Loucy (cell line): ENCODE results near the gene COL27A1.

Experiments used
- H2AFZ ChIP-seq: fragments of 200-600 bp; sonication (generic); 2 replicates; pipeline ENCODE4 v1.6.0; 2016; ENCODE audit warnings: antibody characterized with exemption, mild to moderate bottlenecking, low read length, moderate library complexity
- H3F3A ChIP-seq: fragments of 200-600 bp; 2 replicates; pipeline ENCODE4 v1.6.0; 2016; ENCODE audit warnings: antibody characterized with exemption, low read depth, mild to moderate bottlenecking
- H3K27me3 ChIP-seq: fragments of 200-600 bp; sonication (generic); 2 replicates; pipeline ENCODE4 v1.6.1; 2014; ENCODE audit warnings: low read length, mild to moderate bottlenecking; ENCODE audit not compliant: insufficient read depth, poor library complexity, severe bottlenecking
- H3K36me3 ChIP-seq: fragments of 200-600 bp; sonication (generic); 2 replicates; pipeline ENCODE4 v1.6.1; 2016; ENCODE audit warnings: low read length; ENCODE audit not compliant: insufficient read depth
- H3K4me1 ChIP-seq: fragments of 200-600 bp; sonication (generic); 2 replicates; pipeline ENCODE4 v1.5.1; 2014; ENCODE audit warnings: low read length, mild to moderate bottlenecking; ENCODE audit not compliant: insufficient read depth, poor library complexity, severe bottlenecking
- H3K4me2 ChIP-seq: fragments of 200-600 bp; sonication (generic); 2 replicates; pipeline ENCODE4 v1.6.0; 2014; ENCODE audit warnings: antibody characterized with exemption, low read length, low read depth, mild to moderate bottlenecking; ENCODE audit not compliant: poor library complexity, severe bottlenecking
- H3K4me3 ChIP-seq: fragments of 200-600 bp; sonication (generic); 2 replicates; pipeline ENCODE4 v1.5.1; 2014; ENCODE audit warnings: low read length, mild to moderate bottlenecking, mixed read lengths; ENCODE audit not compliant: poor library complexity, severe bottlenecking
- H3K79me2 ChIP-seq: fragments of 200-600 bp; sonication (generic); 2 replicates; pipeline ENCODE4 v1.6.1; 2014; ENCODE audit warnings: low read length; ENCODE audit not compliant: insufficient read depth
- H3K9ac ChIP-seq: fragments of 200-600 bp; sonication (generic); 2 replicates; pipeline ENCODE4 v1.6.0; 2014; ENCODE audit warnings: mild to moderate bottlenecking, low read depth, low read length, moderate library complexity; ENCODE audit not compliant: poor library complexity, severe bottlenecking
- H3K9me2 ChIP-seq: fragments of 200-600 bp; sonication (generic); replicated peaks from 2 replicates; pipeline ENCODE4 v1.6.1; 2016; ENCODE audit warnings: low read depth, low read length, mixed read lengths
- H3K9me3 ChIP-seq: fragments of 200-600 bp; sonication (generic); 2 replicates; pipeline ENCODE4 v1.6.1; 2014; ENCODE audit warnings: mild to moderate bottlenecking, antibody characterized with exemption, low read length, low read depth; ENCODE audit not compliant: insufficient read depth
- H4K20me1 ChIP-seq: fragments of 200-600 bp; sonication (generic); 2 replicates; pipeline ENCODE4 v1.6.0; 2014; ENCODE audit warnings: antibody characterized with exemption, low read length, mild to moderate bottlenecking; ENCODE audit not compliant: insufficient read depth, poor library complexity, severe bottlenecking
- EZH2phosphoT487 ChIP-seq: fragments of 200-600 bp; IDR thresholded peaks from 2 replicates; pipeline ENCODE4 v1.6.1; 2018; ENCODE audit warnings: antibody characterized with exemption, mild to moderate bottlenecking, moderate library complexity, borderline replicate concordance
- TF ChIP-seq, protein P1 (sequence below): fragments of 200-600 bp; sonication (generic); conservative IDR thresholded peaks from 2 replicates; pipeline ENCODE4 v1.5.1; 2014; ENCODE audit warnings: mild to moderate bottlenecking, antibody characterized with exemption, low read length

Gene COL27A1

DNA sequence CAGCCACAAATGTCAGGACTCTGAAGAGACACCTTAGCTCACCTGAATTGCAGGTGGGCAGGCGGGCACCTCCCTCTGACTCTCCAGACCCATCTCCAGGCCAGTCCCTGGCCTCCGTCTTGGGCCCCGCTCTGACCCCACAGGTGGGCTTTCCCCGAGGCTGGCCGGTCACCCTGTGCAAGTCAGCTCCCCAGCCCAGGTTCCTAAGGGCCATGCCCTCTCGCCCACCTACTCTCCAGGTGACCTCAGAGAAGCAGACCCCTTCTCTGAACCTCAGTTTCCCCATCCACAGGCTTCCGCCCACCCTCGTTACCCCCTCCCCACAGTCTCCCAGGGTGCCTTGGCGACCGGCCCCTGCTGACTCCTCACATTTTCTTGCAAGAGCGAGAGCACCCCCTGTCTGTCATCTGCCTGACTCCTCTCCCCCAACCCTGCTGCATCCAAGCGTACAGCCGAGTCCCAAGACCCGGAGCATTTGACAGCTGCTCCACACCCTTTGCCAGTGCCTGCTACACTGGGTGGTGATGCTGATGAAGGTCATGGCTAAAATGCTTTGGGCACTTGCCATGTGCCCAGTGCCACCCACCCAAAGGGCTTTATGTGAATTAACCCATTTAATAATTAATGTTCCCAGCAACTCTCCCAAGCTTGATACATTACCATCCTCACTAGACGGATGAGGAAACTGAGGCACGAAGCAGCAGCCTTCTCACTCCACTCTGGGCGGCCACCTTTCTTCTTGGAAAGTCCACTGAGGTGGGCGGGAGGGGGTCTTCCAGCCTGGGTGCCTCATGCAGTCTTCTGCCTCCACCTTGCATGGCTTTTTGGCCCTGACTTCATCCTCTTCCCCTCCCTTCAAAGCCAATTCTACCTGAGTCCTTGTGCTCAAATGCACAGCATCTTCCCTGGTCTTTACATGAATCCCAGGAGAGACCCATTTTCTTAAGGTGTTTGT is 116.5 kb downstream of the COL27A1 start:
- Histone ChIP-seq H3K4me2 (no peak overlapping the region), H3K4me1 (no peaks in the 10 kb centered on the region), H3K4me3 (no peak overlapping the region), H3K27me3 (no peaks in the 10 kb centered on the region), H3K79me2 (no peaks in the 10 kb centered on the region), H2AFZ (no peak overlapping the region), H3K9me3 (no peaks in the 10 kb centered on the region), H3F3A (no peaks in the 10 kb centered on the region), H3K9ac (no peak overlapping the region), H3K9me2 (no peaks in the 10 kb centered on the region), H4K20me1 (no peaks in the 10 kb centered on the region), H3K36me3 (no peaks in the 10 kb centered on the region)
- no peak for TF ChIP-seq EZH2phosphoT487
- TF ChIP-seq, protein P1, sequence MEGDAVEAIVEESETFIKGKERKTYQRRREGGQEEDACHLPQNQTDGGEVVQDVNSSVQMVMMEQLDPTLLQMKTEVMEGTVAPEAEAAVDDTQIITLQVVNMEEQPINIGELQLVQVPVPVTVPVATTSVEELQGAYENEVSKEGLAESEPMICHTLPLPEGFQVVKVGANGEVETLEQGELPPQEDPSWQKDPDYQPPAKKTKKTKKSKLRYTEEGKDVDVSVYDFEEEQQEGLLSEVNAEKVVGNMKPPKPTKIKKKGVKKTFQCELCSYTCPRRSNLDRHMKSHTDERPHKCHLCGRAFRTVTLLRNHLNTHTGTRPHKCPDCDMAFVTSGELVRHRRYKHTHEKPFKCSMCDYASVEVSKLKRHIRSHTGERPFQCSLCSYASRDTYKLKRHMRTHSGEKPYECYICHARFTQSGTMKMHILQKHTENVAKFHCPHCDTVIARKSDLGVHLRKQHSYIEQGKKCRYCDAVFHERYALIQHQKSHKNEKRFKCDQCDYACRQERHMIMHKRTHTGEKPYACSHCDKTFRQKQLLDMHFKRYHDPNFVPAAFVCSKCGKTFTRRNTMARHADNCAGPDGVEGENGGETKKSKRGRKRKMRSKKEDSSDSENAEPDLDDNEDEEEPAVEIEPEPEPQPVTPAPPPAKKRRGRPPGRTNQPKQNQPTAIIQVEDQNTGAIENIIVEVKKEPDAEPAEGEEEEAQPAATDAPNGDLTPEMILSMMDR, result no peak; the same call in 1 of the 2 replicates

GRCh38 chr9:114272739-114273431 is 117.5 kb downstream of the COL27A1 start:
- Histone ChIP-seq H3K4me1 (no peaks in the 10 kb centered on the region), H3K27me3 (no peaks in the 10 kb centered on the region), H3K79me2 (no peaks in the 10 kb centered on the region), H3K4me3 (no peak overlapping the region), H3K36me3 (no peaks in the 10 kb centered on the region), H3K9ac (no peak overlapping the region), H3K9me3 (no peaks in the 10 kb centered on the region), H4K20me1 (no peaks in the 10 kb centered on the region), H3K4me2 (no peak overlapping the region), H3K9me2 (no peaks in the 10 kb centered on the region), H3F3A (no peaks in the 10 kb centered on the region), H2AFZ (no peak overlapping the region)
- no peak for TF ChIP-seq EZH2phosphoT487
- TF ChIP-seq, protein P1, result no peak

GRCh38 chr9:114273461-114273881 is 118.1 kb downstream of the COL27A1 start:
- no peaks in the 10 kb centered on the region for H3F3A ChIP-seq
- no peaks in the 10 kb centered on the region for H4K20me1 ChIP-seq
- H3K4me2 ChIP-seq, result no peak overlapping the region
- H3K36me3 ChIP-seq, result no peaks in the 10 kb centered on the region
- no peaks in the 10 kb centered on the region for H3K27me3 ChIP-seq
- H3K9me3 ChIP-seq, result no peaks in the 10 kb centered on the region
- no peak overlapping the region for H3K9ac ChIP-seq
- H3K4me3 ChIP-seq, result no peak overlapping the region
- TF ChIP-seq EZH2phosphoT487, result no peak
- TF ChIP-seq, protein P1, result no peak
- H2AFZ ChIP-seq, result no peak overlapping the region
- no peaks in the 10 kb centered on the region for H3K9me2 ChIP-seq
- no peaks in the 10 kb centered on the region for H3K79me2 ChIP-seq
- H3K4me1 ChIP-seq, result no peaks in the 10 kb centered on the region
